ENCODE data around the gene EHMT1. TPM values are rescaled to one million over a fixed set of nuclear protein-coding genes. Genes with fewer than 3 reads are reported as not detected.

Gene EHMT1
- total RNA-seq, 1 donor from 2014 or later = 159 TPM

DNA sequence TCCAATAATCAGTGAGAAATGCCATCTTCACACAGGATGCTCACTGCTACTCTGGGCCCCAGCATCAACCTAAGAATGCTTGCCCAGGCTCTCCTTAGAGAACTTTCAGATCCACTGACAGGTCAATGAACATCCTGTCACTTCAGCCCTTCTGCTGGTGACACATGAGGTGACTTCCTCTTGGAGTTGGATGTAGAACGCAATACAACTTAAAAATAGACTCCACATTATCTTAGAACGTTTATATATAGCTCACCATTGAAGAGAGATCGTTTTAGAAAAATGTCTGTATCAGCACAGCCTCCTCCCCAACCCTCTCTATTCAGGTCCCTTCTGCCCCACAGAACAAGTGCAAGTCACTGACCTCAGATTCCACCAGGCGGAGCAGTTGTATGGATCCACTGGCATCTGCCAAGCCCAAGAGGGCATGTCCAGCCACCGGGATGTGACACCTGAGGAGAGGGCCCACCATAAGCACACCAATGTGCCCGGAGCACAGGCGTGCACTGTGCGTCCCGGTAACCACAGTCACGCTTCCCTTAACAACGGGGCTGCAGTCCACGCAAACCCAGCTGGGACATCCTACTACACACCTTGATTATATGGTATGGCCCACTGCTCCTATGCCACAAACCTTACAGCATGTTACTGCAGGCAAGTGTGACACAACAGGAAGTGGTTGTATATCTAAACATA lies 42.9 kb upstream of the EHMT1 start:
- peaks cover 3% of the 10 kb centered on the region for H3K36me3 Mint-ChIP-seq (ENCODE audit: insufficient read depth)
- TF ChIP-seq, protein P1, sequence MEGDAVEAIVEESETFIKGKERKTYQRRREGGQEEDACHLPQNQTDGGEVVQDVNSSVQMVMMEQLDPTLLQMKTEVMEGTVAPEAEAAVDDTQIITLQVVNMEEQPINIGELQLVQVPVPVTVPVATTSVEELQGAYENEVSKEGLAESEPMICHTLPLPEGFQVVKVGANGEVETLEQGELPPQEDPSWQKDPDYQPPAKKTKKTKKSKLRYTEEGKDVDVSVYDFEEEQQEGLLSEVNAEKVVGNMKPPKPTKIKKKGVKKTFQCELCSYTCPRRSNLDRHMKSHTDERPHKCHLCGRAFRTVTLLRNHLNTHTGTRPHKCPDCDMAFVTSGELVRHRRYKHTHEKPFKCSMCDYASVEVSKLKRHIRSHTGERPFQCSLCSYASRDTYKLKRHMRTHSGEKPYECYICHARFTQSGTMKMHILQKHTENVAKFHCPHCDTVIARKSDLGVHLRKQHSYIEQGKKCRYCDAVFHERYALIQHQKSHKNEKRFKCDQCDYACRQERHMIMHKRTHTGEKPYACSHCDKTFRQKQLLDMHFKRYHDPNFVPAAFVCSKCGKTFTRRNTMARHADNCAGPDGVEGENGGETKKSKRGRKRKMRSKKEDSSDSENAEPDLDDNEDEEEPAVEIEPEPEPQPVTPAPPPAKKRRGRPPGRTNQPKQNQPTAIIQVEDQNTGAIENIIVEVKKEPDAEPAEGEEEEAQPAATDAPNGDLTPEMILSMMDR (IDR thresholded peaks at IDR 0.05; ENCODE audit: unreplicated experiment) = no peak
- no peak for DNase-seq (ENCODE audit: low spot score, unreplicated experiment)
- no peak overlapping the region for H3K27ac Mint-ChIP-seq
- no peaks in the 10 kb centered on the region for H3K27me3 Mint-ChIP-seq
- peaks cover 10% of the 10 kb centered on the region for H3K4me1 Mint-ChIP-seq (ENCODE audit: low read depth)
- H3K9me3 Mint-ChIP-seq (ENCODE audit: low read depth) = no peaks in the 10 kb centered on the region
- H3K4me3 Mint-ChIP-seq (ENCODE audit: low read depth) = no peak overlapping the region

- H3K4me3 Mint-ChIP-seq (ENCODE audit: low read depth) = peak within 1 kb of the TSS; percentile 83
- no peaks in the 10 kb centered on the region for H3K36me3 Mint-ChIP-seq (ENCODE audit: insufficient read depth)
- peak; percentile 97 for DNase-seq (ENCODE audit: low spot score, unreplicated experiment)
- H3K27me3 Mint-ChIP-seq = no peaks in the 10 kb centered on the region
- peak within 1 kb of the TSS; percentile 94 for H3K27ac Mint-ChIP-seq
- peaks cover 10% of the 10 kb centered on the region for H3K4me1 Mint-ChIP-seq (ENCODE audit: low read depth)
- TF ChIP-seq, protein P1 (IDR thresholded peaks at IDR 0.05; ENCODE audit: unreplicated experiment) = peak; percentile 97
- no peaks in the 10 kb centered on the region for H3K9me3 Mint-ChIP-seq (ENCODE audit: low read depth)
Observed at GRCh38 chr9:137578518-137579258, 40.1 kb upstream of the EHMT1 start, which contains the start of gene DPH7. Gene DPH7, minus strand, starts transcription at chr9:137578925. Its CDS starts 148 bp downstream, at chr9:137578777.

GRCh38 chr9:137579259-137579604 lies 39.6 kb upstream of the EHMT1 start:
- peak overlapping the region; percentile 67 for H3K27ac Mint-ChIP-seq
- peak overlapping the region; percentile 83 for H3K4me3 Mint-ChIP-seq (ENCODE audit: low read depth)
- no peaks in the 10 kb centered on the region for H3K27me3 Mint-ChIP-seq
- DNase-seq (ENCODE audit: low spot score, unreplicated experiment) = no peak
- H3K4me1 Mint-ChIP-seq (ENCODE audit: low read depth) = peaks cover 10% of the 10 kb centered on the region
- TF ChIP-seq, protein P1 (IDR thresholded peaks at IDR 0.05; ENCODE audit: unreplicated experiment) = no peak
- no peaks in the 10 kb centered on the region for H3K9me3 Mint-ChIP-seq (ENCODE audit: low read depth)
- H3K36me3 Mint-ChIP-seq (ENCODE audit: insufficient read depth) = no peaks in the 10 kb centered on the region

- Mint-ChIP-seq H3K4me1 (ENCODE audit: low read depth) (peaks cover 10% of the 10 kb centered on the region), H3K27ac (no peak overlapping the region), H3K36me3 (ENCODE audit: insufficient read depth) (no peaks in the 10 kb centered on the region), H3K4me3 (ENCODE audit: low read depth) (no peak overlapping the region), H3K27me3 (no peaks in the 10 kb centered on the region), H3K9me3 (ENCODE audit: low read depth) (no peaks in the 10 kb centered on the region)
- TF ChIP-seq, protein P1 (IDR thresholded peaks at IDR 0.05; ENCODE audit: unreplicated experiment) = no peak
- DNase-seq (ENCODE audit: low spot score, unreplicated experiment) = no peak
Observed at GRCh38 chr9:137580209-137580953, 38.4 kb upstream of the EHMT1 start.

DNA sequence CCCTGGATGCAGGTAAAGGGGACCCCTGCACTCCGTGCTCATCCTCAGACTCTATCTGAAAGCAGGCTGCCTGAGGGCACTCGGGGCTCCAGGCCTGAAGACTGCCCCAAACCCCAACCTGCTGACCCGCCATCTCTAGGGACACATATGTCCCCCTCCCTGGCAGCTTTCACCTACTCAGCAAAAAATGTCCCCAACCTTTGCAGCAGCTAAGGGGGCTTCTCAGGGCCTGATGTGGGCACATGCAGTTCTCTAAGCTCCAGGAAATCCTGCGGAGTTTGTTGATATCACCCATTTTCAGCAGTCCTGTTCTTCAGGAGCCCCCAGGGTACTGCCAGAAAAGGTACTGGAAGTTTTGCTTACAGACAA lies 37.9 kb upstream of the EHMT1 start:
- no peaks in the 10 kb centered on the region for H3K27me3 Mint-ChIP-seq
- no peaks in the 10 kb centered on the region for H3K9me3 Mint-ChIP-seq (ENCODE audit: low read depth)
- no peak overlapping the region for H3K27ac Mint-ChIP-seq
- TF ChIP-seq, protein P1 (IDR thresholded peaks at IDR 0.05; ENCODE audit: unreplicated experiment) = no peak
- H3K4me3 Mint-ChIP-seq (ENCODE audit: low read depth) = no peak overlapping the region
- H3K36me3 Mint-ChIP-seq (ENCODE audit: insufficient read depth) = peaks cover under 1% of the 10 kb centered on the region
- H3K4me1 Mint-ChIP-seq (ENCODE audit: low read depth) = peaks cover 10% of the 10 kb centered on the region
- no peak for DNase-seq (ENCODE audit: low spot score, unreplicated experiment)
